Endothelial cell of umbilical vein (primary cell): ENCODE data around the gene TMTC4.

ENCODE experiments used
- EZH2 ChIP-seq: IDR thresholded peaks from 2 replicates; pipeline ENCODE4 v1.6.1; 2012; ENCODE audit warnings: borderline replicate concordance, low read depth, mild to moderate bottlenecking, moderate library complexity, low read length, inconsistent platforms; ENCODE audit not compliant: severe bottlenecking
- JUN ChIP-seq: IDR thresholded peaks from 2 replicates; pipeline ENCODE4 v1.6.1; 2011; ENCODE audit warnings: borderline replicate concordance, low read depth; ENCODE audit not compliant: insufficient read length, insufficient read depth
- MYC ChIP-seq: IDR thresholded peaks from one replicate; pipeline ENCODE4 v1.6.1; 2011; ENCODE audit warnings: mild to moderate bottlenecking, low read depth, low read length
- POLR2A ChIP-seq: IDR thresholded peaks from 2 replicates; pipeline ENCODE4 v1.6.1; 2012; ENCODE audit warnings: low read depth, mild to moderate bottlenecking, control low read depth, low read length
- POLR2AphosphoS5 ChIP-seq: IDR thresholded peaks from 2 replicates; pipeline ENCODE4 v1.6.1; 2012; ENCODE audit warnings: low read depth, mild to moderate bottlenecking, control low read depth, low read length, moderate library complexity; ENCODE audit not compliant: insufficient read depth
- TF ChIP-seq, protein P1 (sequence below), 2 donors: IDR thresholded peaks; 1 replicate in 1 of 2; 2 replicates in 1 of 2; pipeline ENCODE4 v1.5.1; 2011; ENCODE audit warnings: low read length in 2 of 2, mild to moderate bottlenecking in 2 of 2, moderate library complexity in 2 of 2, control low read depth in 1 of 2, inconsistent platforms in 1 of 2, low read depth in 1 of 2; ENCODE audit not compliant: insufficient read depth in 1 of 2; ENCODE audit errors: extremely low read depth in 1 of 2

DNA sequence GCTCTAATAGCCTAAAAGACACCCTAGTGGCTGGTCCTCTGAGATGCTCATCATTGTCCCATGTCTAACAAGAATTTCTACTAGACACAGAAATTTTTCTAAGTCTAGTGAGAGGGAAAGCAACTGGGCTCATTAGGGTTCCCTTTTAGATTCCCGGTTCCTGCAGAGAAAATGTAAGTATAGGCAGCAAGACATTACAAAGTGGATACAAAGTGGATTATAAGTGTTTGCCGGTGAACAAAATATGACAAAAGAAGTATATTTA lies 20.8 kb upstream of the TMTC4 start:
- TF ChIP-seq, protein P1, sequence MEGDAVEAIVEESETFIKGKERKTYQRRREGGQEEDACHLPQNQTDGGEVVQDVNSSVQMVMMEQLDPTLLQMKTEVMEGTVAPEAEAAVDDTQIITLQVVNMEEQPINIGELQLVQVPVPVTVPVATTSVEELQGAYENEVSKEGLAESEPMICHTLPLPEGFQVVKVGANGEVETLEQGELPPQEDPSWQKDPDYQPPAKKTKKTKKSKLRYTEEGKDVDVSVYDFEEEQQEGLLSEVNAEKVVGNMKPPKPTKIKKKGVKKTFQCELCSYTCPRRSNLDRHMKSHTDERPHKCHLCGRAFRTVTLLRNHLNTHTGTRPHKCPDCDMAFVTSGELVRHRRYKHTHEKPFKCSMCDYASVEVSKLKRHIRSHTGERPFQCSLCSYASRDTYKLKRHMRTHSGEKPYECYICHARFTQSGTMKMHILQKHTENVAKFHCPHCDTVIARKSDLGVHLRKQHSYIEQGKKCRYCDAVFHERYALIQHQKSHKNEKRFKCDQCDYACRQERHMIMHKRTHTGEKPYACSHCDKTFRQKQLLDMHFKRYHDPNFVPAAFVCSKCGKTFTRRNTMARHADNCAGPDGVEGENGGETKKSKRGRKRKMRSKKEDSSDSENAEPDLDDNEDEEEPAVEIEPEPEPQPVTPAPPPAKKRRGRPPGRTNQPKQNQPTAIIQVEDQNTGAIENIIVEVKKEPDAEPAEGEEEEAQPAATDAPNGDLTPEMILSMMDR (IDR thresholded peaks at IDR 0.05; ENCODE audit: extremely low read depth in 1 of 2, insufficient read depth in 1 of 2, low read depth in 1 of 2, low read length in 2 of 2), result no peak
- TF ChIP-seq MYC (no peak), POLR2A (no peak), JUN (no peak), EZH2 (no peak), POLR2AphosphoS5 (no peak)
